NCI-H187 (cell line): ENCODE results near the gene GIPC1.

ENCODE experiments used
- DNase-seq, 2 experiments: peaks; one replicate each; lab custom pipeline; 2025; lab: John Stamatoyannopoulos, UW

GIPC1 gene

DNA sequence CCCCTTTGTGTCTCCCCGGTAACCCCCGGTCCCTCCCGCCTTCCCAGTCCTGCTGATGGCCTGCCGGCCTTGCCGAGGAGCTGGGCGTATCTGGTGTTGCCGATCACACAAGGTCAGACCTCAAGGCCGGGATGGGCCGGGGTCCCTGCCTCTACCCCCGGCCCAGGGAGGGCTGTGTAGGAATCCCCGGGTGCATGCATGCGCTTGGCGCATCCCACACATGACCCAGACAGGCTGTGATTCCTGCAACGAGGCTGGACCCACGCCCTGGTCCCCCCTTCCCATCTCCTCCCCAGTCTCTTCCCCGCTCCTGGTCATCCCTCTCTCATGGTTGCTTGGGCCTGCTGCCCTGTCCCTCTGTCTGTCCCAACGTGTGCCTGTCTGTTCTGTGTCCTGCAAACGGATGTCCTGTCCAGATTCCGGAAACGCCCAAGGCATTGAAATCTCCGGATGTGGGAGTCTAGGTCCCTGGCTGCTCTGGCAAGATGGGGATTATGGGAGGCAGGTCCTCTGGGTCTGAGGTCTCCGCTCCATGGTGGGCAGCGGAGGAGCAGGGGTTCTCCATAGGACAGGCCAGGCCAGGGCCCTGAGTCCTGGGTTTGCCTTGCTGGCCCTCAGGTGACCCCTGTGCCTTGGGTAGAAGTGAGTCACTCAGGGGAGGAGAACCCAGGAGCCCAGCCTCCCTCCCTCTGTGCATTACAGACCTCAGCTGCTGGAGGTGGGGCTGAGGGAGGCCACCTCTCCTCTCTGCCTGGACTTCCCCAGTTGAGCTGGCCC is 61.2 kb downstream of the GIPC1 start:
- DNase-seq = no peak

DNA sequence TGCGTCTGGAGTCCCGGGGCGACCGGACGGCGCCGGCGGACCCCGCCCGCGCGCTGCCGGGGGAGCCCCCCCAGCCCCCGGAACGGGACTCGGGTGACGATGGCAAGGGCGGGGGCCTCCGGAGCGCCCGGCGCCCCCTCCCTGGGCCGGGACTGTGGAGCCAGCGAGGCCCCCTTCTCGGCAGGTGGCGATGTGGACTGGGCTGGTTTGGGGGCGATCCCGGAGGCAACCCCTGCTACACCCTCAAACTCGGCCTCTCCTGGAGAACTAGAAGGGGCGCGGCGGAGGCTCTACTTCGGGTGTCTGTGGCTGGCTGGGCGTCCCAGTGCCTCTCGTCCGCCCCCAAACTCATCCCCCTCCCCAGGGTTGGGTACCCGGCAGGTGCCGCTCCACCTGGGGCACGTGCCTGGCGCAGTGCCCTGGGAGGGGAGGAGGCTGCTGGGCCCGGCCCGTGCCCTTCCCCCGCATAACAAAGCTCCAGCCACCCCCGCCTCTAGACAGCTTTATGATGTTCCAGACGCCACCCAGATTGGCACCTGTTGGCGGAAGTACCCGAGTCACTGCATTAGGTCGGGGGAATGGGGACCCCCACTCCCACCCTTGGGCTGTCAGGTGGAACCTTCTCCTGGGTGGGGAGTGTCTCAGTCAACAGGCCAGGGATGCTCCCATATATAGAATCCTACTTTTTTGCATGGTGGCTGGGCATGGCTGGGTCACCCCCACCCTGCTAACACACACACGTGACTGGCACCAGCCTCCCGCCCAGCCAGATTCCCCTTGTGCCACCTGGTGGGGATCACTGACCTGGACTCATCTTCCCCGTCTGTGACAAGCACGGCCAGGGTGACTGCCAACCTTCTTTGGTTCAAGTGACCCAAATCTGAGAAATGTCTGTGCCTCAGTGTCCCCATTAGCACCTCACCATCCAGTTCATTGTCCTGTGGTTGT is 62.1 kb downstream of the GIPC1 start:
- no peak for DNase-seq

- peak in 1 of 2 experiments; percentile 3 for DNase-seq
Observed at GRCh38 chr19:14432791-14433553, 63.0 kb downstream of the GIPC1 start, which contains the start of gene PKN1. Gene PKN1 (plus strand): TSS chr19:14433306. CDS start chr19:14433522, 216 bp downstream.

- no peak for DNase-seq
Observed at GRCh38 chr19:14430712-14431111, 65.2 kb downstream of the GIPC1 start.

- DNase-seq = no peak
Observed at GRCh38 chr19:14428882-14429416, 67.0 kb downstream of the GIPC1 start.
